GM21390 (cell line): ENCODE data around the gene CAMK2A.

Experiments used
- ATAC-seq: cut with Tn5 transposase; IDR thresholded peaks from one replicate; pipeline ENCODE4 v1.9.1; 2021; ENCODE audit not compliant: unreplicated experiment

Gene CAMK2A

DNA sequence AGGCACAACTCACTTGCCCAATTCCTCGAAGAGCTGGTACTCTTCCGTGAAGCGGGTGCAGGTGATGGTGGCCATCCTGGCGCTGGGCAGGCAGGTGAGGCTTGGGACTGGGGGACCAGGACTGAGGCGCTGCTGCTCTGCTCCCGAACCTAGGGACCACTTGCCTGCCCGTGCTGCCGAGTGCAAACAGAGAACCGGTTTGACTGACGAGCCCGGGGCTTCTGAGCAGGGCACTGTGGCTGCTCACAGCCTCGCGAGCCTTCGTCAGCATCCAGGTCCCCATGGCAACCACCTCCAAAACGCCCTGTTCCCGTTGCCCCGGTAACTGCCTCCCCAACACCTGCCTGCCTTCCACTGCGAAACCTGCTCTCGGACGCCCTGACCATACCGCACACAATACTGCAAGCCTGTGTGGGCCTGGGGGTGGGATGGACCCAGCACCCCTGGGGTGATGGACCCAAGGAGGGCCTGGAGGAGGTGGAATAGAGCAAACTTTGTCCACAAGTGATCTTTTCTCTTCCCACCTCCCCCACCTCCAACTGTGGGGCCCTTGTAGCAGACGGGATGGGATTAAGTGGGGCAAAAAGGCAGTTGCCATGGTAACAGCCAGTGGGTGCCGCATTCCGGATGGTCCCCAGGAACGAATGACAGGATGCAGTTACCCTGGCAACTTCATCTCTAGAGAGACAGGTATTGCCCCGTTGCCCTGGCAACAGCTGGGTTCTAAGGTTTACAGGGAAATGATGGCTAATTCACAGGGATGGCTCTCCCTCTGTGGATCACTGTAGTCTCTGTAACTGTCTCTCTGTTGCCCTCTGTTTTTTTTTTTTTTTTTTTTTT lies at the start of gene CAMK2A:
Gene CAMK2A (minus strand): TSS at position 223 of the 840 bp plus-strand sequence. CDS start 148 bp downstream, at position 75.
- ATAC-seq: no peak

DNA sequence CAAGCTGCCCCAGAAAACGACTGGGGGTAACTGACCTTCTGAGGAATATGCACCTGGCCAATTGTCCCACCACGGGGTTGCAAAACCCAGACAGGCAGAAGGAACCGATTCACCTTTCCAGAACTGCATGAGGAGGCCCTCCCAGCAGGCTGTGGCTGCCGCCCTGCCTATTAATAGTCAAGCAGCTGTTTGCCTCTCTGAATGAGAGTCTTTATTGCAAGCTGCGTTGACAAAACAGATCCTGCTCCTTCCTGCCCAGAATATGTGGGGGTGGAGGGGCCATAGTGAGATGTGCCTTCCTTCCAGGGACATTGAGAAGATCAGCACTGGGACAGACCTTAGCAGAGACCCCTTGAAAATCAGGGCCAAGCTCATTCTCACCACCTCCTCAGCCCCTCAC lies 49.6 kb upstream of the CAMK2A start:
- no peak for ATAC-seq

DNA sequence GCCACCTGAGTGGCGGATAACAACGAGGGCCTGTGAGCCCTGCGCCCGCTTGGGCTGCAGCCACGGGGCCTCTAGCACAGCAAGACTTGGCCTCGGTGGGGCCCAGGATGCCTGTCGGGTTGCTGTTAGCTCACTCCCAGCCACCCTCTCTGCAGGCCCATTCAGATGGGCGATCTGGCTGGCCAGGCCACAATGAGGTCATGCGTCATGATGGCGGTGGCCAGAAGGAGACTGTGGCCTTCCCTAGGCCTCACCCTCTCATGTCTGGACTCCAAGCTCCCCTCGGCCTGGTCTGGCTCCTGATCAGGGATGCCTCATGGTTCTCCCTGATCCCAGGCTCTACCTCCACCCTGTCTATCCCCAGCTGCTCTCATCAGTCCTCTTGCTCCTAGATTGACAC lies 49.0 kb upstream of the CAMK2A start:
- no peak for ATAC-seq

DNA sequence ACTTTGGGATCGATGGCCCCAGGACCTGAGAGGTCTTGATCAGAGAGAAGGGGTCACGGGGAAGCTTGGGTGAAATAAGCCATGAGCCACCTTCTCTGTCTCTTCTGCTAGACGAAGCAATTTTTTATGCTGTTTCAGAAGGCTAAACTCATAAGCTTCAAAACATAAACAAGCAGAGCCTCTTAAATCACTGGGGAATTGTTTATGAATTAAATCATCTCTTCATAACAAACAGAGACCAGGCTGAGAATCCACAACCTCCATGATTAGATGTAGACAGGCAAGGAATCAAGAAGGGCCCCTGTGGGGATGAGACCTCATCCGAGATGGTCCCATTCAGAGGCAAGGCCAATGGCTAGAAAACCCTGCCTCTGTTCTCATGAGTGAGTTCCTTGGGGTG lies 46.2 kb upstream of the CAMK2A start:
- ATAC-seq: no peak

DNA sequence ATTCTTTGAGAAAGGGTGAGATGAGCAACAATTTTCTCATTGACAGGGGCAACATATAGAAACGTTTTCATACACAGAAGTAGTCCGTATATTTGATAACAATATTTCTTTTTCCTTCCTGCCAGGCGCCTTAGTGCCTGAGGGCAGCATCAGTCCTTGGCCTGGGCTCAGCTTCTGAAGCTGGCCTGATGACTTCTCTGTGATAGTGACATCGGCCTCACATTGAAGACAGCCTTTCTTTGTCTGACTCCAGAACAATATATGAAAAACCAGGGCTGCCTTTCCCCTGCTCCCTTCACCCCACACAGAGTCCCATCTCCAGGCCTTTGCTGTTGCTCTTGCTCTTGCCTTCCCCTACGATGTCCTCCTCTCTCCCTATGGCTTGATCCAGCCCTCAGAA lies 43.8 kb upstream of the CAMK2A start:
- no peak for ATAC-seq

DNA sequence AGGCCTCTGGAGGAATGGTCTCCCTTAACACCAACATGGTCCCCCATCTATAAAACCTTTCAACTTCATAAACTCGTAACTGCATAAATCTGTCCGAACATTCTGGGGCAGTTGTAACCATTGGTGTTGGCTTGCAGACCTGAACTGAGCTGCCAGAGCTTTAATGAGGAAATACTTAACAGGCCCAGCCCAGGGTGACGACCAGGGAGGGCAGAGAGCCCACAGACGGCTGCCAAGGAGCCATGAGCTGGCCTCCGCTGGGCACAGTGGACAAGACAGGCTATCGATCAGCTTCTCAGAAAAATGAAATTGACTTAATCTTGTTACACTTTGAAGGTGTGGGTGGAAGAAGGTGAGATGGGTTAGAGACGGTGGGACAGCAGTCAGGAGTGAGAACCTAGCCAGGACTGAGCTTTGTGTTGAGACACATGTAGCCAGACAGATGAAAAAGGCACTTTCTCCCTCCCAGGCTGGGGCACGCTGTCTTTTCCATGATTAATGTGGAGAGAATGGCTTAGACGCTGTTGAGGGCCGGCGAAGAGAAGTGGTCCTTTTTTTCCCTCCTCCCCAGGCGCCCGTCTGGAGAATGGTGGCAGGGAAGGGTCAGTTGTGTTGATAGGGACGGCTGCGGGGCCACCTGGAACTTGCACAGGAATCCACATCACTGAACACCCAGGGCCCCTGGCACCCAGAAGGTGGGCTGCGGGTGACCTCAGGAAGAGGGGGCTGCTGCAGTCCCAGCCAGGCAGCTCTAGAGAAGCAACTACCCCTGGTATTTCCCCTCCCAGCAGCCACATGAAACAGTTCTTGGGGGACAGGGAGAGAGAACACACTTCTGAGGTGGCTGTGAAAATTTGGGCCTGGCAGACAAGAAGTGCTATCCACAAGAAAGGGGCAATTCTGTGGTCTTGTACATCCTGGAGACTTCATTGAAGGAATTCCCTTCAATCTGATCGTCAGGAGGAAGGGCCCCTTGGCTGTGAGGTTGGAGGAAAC lies 40.6 kb upstream of the CAMK2A start:
- no peak for ATAC-seq

DNA sequence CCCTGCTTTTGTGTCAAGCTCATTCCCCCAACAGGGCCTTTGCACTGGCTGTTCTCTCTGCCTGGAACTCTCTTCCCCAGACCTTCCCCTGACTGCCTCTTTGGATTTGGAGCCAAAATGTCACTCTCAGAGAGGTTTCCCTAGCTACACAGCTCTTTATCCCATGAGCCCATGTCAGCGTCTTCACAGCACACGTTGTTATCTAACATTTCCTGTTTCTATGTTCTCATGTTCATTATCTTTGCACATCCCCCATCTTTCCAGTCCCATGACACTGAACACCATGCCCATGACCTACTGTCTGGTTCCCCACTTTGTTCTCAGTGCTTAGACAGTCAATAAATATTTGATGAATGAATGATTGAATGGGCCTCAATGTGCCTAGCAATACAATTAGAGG lies 39.5 kb upstream of the CAMK2A start:
- no peak for ATAC-seq

DNA sequence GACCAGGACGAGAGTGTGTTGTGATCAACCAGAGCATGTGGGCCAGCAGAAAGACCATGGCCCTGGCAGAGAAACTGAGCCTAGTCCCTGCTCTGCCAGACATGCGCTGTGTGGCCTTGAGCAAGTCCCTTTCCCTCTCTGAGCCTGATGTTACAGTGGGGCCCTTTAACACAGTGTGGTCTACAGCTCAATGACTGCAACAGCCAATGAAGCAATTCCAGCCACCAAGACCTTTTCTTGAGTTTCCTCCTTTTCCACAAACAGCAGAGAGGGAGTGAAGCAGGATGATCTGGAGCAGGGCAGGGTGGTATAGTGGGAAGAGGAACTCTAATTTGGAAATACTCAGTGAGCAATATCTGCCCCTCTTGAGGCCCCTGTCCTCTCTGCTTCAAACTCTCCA lies 38.9 kb upstream of the CAMK2A start:
- ATAC-seq: no peak

DNA sequence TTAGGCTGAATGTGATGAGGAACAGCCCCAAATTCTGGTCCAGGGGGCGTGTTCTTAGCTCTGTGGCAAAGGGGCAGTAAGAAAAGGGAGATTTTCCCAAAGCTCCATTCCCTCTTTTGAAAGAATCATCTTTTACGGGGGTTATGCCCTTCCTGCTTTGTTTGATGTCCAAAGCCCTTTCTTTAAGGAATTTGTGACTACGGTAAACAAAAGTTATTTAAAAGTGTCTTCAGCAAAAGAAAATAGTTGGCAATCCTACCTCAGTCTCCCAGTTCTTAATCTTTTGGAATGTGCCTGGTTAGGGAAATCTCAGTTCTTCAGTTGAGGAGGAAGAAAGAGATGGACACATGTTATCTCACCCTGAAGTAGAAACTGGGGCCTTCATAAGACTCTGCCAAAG lies 37.6 kb upstream of the CAMK2A start:
- ATAC-seq: no peak

DNA sequence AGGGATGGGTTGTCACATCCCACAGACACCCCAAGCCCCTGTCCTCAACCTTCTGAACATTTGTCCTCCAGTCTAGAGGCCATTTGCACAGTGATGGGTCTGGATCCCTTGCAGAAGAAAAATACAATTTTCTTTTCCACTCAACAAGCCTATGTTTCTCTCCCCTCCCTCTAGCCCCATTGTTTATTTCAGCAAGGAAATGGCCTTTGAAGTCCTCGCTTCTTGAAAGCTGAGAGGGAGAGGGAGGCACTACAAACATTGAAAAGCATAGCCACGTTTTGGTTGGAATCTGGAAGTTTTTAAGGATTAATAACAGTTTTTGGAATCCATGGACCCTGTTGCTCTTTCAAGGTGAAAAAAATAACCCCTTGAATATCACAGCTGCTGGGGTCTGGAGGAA lies 37.1 kb upstream of the CAMK2A start:
- no peak for ATAC-seq

DNA sequence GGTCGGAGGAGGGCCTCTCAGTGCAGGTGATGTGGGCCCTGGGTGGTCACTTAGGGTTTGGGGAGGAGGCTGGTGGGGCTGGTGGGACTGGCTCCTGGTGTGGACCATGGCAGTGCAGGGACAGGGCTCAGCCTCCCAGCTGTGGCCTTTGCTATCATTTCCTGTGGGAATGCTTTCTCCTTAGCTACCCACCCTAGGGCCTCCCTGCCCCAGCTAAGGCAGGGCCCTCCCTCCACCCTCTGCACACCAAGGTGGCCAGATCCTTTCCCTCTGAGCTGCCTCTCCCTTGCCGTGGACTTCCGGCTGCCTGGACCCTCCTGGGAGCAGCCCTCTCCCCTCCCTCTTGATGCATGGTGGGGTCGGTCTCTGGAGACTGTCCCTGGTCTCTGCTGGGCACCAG lies 35.9 kb upstream of the CAMK2A start:
- ATAC-seq: no peak

DNA sequence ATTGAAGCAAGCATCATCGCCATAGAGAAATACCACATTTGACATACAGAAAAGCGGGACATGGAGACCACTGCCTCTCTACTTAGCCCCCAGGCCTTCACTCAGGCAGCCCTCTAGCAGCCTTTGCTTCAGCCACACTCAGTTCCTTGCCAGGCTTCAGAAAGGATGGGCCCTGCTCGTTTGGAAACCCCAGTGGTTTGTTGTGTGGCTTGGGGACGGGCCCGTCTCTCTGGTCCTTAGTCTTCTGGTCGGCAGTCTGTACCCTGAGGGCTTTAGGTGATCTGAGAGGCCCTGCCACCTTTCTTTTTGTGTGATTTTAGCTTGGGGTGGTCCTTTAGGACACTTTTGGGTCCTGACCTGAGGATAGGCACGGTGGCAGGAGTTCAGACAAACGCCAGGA lies 34.2 kb upstream of the CAMK2A start:
- ATAC-seq: no peak

DNA sequence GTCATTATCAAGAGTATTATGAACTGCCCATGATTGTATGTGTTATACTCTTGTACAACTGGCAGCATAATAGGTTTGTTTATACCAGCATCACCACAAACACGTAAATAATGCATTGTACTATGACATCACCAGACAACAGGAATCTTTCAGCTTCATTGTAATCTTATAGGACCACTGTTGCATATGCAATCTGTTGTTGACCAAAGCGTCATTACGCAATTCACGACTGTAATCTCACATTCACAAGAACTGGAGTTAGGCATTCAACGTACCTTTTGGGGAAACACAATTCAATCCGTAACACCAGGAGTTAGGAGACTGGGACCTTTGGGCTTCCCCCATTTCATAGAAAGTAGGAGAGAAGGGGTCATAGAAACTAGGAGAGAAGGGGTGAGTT lies 33.5 kb upstream of the CAMK2A start:
- no peak for ATAC-seq

DNA sequence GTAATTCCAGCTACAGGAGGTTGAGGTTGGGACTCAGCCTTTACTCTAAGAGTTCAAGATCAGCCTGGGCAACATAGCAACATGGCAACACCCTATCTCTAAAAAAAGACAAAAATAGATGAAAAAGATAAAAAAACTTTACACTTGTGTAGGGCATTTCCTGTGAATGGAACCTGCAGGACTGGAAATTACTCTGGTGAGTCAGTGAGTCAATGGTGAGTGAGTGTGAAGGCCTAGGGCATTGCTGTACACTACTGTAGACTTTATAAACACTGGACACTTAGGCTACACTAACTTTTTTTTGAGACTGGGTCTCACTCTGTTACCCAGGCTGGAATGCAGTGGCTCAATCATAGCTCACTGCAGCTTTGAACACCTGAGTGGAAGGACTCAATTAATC lies 32.6 kb upstream of the CAMK2A start:
- ATAC-seq: no peak

DNA sequence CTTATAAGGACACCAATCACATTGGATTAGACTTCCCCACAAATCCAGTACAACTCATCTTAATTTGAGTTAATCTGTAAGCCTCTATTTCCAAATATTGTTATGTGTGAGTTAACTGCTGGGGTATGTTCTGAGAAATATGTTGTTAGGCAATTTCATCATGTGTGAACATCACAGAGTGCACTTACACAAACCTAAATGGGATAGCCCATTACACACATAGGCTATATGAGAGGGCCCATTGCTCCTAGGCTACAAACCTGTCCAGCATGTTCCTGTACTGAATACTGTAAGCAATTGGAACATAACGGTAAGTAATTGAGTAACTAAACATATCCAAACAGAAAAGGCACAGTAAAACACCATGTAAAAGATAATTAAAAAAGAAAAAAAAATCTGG lies 32.2 kb upstream of the CAMK2A start:
- no peak for ATAC-seq

DNA sequence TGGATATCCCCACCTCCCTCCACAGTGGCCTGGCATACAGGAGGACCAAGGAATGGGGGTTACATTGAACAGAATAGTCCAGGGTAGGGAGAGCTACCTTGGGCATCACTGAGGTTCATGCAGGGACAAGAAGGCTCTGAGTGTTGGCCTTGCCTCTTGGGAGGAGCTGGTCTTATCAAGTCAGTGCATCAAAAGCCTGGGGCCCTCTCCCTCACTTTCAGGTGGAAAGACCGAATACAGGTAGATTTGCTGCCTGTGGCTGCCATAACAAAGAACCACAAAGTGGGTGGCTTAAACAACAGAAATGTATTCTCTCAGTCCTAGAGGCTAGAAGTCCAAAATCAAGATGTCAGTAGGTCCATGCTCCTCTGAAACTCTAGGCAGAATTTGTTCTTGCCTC lies 31.6 kb upstream of the CAMK2A start:
- no peak for ATAC-seq

DNA sequence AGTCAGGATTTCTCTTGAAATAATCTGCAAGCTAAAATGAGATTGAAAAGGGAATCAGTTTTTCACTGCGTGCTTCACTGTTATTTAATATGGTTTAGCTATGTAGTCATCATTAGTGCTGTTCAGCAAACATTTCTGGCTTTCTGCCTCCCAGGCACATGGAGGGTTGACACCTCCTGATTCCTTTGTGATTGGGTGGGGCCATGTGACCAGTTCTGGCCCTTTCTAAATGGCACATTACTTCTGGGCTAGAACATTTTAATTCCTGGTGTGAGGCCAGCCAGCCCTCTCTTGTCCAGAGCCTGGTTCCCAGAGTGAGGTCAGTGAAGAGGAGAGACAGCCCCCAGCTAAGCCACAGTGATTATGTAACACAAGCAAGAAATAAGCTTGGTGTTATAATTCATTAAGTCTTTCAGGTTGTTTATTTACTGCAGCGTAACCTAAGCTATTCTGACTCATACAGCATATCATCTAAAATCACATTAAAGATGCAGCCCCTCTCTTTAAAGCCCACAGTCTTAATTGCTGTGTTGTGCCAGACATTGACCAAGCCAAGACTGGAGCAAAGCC lies 30.6 kb upstream of the CAMK2A start:
- ATAC-seq: no peak

DNA sequence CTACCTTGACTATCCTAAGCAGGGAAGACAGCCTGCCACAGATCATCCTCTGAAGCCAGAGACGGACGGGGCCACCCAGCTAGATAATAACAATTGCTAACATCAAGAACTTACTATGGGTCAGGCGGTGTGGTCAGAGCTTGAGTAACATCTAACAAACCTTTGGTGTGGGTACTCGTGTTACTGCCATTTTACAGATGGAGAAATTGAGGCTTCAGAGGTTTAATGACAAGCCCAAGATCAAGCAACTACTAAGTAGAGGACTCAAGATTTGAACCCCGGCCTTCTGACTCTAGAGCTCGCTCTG lies 29.9 kb upstream of the CAMK2A start:
- no peak for ATAC-seq

DNA sequence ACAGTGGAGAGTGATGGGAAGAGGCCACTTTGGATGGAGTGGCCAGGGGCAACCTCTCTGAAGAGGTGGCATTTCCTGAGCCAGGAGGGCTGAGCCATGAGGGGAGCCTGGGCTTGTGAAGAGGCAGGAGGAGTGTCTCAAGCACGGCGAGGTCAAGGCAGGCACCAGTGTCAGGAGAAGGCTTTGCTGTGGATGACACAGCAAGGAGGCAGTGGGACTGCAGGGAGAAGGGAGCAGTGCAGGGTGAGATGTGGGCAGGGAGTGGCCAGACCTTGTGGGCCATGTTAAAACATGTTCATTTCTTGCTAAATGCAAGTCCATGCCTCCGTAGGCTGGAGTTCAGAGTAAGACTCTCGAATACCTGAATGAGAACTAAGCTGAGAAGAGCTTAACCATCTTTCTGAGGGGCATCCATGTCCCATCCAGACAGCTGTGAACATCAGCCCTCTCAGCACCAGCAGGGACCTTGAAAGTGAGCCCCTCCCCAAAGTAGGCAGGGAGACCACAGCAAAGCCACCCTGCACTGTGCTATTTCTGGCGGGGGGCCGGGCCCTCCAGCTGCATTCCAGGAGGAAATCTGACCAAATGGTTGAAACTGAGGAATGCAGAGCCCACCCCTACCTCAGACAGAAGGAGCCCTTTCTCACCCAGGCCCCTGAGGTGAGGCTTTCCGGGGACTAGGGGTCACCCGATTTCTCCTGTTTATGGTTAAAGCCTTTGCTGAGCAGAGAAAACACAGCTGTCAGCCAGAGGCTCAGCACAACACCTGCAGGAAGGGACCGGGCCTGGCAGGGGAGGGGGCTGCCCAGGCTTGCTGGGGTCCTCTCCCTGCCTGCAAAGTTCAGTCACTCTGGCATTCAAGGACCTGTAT lies 29.3 kb upstream of the CAMK2A start:
- ATAC-seq: no peak

DNA sequence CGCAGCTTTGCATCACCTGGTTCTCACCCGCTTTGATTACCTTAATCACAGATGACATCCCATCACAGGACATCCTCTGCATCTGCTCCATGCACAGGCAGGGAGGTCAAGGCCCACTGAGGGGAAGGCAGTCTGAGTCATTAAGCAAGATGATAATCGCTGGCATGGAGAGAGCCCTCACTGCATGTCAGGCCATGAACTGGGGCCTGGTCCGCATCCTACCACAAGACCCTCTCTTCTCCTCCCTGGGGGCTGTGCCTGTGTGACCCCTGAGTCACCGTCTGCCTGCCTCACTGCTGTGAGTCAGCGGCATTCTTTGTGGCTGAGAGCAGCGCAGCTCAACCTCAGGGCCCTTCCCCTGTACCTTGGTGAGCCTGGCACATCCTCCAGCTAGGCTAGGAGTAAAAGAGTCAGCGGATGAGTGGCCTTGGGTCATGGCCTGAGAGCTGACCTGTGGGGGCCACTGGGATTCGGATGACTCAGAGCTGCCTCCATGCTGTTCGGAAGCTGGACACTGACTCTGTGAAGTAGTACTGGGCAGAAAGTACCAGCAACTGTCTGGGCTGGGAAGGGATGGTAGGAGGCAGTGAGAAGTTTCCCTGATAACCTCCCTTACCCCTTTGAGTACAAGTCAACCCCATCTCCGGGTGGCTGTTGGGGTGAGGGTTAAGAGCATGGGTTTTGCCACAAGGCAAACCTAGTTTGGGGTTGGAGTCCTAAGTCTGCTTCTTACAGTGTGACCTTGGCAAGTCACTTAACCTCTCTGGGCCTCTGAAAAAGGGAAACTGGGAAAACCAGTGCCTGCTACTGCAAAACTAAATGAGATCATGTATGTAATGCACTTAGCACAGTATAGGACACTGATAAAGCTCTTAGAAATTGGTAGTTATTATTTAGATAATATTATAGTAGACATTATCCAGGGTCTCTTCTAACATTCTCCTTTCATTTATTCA lies 27.8 kb upstream of the CAMK2A start:
- ATAC-seq: no peak
